Adipocyte (in vitro differentiated cells): ENCODE data around the gene MRPS25.
"Not testable (repeated sequence)": the region's sequence is repeated elsewhere in the genome, so short reads cannot be mapped to it uniquely, and the experiment has no call there.

Experiments
- DNase-seq: peaks from one replicate; pipeline ENCODE4 v3.0.0-alpha.2; 2015; ENCODE audit warnings: low read depth
- H3K27me3 ChIP-seq: replicated peaks from 2 replicates; pipeline ENCODE4 v1.7.0; 2013; ENCODE audit warnings: mild to moderate bottlenecking, low read length, moderate library complexity; ENCODE audit not compliant: control insufficient read depth, insufficient read depth
- H3K36me3 ChIP-seq: 2 replicates; pipeline ENCODE4 v1.7.0; 2013; ENCODE audit warnings: low read length, mild to moderate bottlenecking, moderate library complexity; ENCODE audit not compliant: control insufficient read depth, insufficient read depth, severe bottlenecking
- H3K4me1 ChIP-seq: 2 replicates; pipeline ENCODE4 v1.7.0; 2013; ENCODE audit warnings: mild to moderate bottlenecking, low read length, moderate library complexity; ENCODE audit not compliant: control insufficient read depth, insufficient read depth
- H3K4me3 ChIP-seq: 2 replicates; pipeline ENCODE4 v1.7.0; 2013; ENCODE audit warnings: mild to moderate bottlenecking, low read length, moderate library complexity
- H3K9ac ChIP-seq: 2 replicates; pipeline ENCODE4 v1.7.0; 2013; ENCODE audit warnings: mild to moderate bottlenecking, low read length, moderate library complexity
- H3K9me3 ChIP-seq: 2 replicates; pipeline ENCODE4 v1.7.0; 2013; ENCODE audit warnings: mild to moderate bottlenecking, low read length, moderate library complexity; ENCODE audit not compliant: control insufficient read depth

Gene MRPS25

GRCh38 chr3:15009167-15009566 lies 55.9 kb downstream of the MRPS25 start:
- H3K36me3 ChIP-seq: peaks cover 24% of the 10 kb centered on the region
- no peak overlapping the region for H3K4me3 ChIP-seq
- H3K9me3 ChIP-seq: no peaks in the 10 kb centered on the region
- no peaks in the 10 kb centered on the region for H3K27me3 ChIP-seq
- H3K9ac ChIP-seq: no peak overlapping the region
- peaks cover 6% of the 10 kb centered on the region for H3K4me1 ChIP-seq
- no peak for DNase-seq

GRCh38 chr3:15007681-15008141 lies 57.4 kb downstream of the MRPS25 start:
- Histone ChIP-seq H3K36me3 (peaks cover 15% of the 10 kb centered on the region), H3K4me1 (peaks cover 6% of the 10 kb centered on the region), H3K27me3 (no peaks in the 10 kb centered on the region), H3K4me3 (no peak overlapping the region), H3K9ac (no peak overlapping the region), H3K9me3 (no peaks in the 10 kb centered on the region)
- DNase-seq: peak; percentile 72

- not testable (repeated sequence) for H3K4me1 ChIP-seq, DNase-seq, H3K9me3 ChIP-seq, H3K36me3 ChIP-seq, H3K9ac ChIP-seq, H3K4me3 ChIP-seq, H3K27me3 ChIP-seq
These were observed 65.9 kb downstream of the MRPS25 start for GRCh38 chr3:14999182-14999581.
